Activated CD4-positive, alpha-beta T cell treated with anti-CD3 and anti-CD28 coated beads, Interleukin-2, amount 10 ng/mL, durations not matched to agents 24 days and 14 days (primary cell): ENCODE results near the gene C19orf44. TPM values are rescaled to one million over a fixed set of nuclear protein-coding genes. Genes with fewer than 3 reads are reported as not detected.
"Not testable (repeated sequence)": the region's sequence is repeated elsewhere in the genome, so short reads cannot be mapped to it uniquely, and the experiment has no call there.

Experiments
- DNase-seq: peaks from one replicate; pipeline ENCODE4 v3.0.0; 2022
- H3K27ac Mint-ChIP-seq: one replicate; pipeline ENCODE4 v1.8.0; 2022; ENCODE audit warnings: mild to moderate bottlenecking, mixed read lengths
- H3K27me3 Mint-ChIP-seq: one replicate; pipeline ENCODE4 v1.8.0; 2022; ENCODE audit warnings: mixed read lengths
- H3K36me3 Mint-ChIP-seq: one replicate; pipeline ENCODE4 v1.8.0; 2022; ENCODE audit warnings: low read depth, mild to moderate bottlenecking, mixed read lengths
- H3K4me1 Mint-ChIP-seq: one replicate; pipeline ENCODE4 v1.8.0; 2021; ENCODE audit warnings: mixed read lengths
- H3K4me3 Mint-ChIP-seq: one replicate; pipeline ENCODE4 v1.8.0; 2022; ENCODE audit warnings: mild to moderate bottlenecking, moderate library complexity, mixed read lengths
- H3K9me3 Mint-ChIP-seq: one replicate; pipeline ENCODE4 v1.8.0; 2021; ENCODE audit warnings: mixed read lengths
- intact Hi-C: fragments of 100-400 bp; cut with micrococcal nuclease; formaldehyde crosslinking; loops from one replicate; pipeline ENCODE4 v1.15.1; 2023
- total RNA-seq: library from RNA; stranded (reverse); gene quantifications from 2 replicates; pipeline ENCODE4 v1.2.3, GENCODE V29; 2022

C19orf44 gene
- total RNA-seq = 4.9 and 5.4 TPM in 2 replicates

- peak; percentile 99 for DNase-seq
- Mint-ChIP-seq H3K36me3 (no peaks in the 10 kb centered on the region), H3K9me3 (no peaks in the 10 kb centered on the region), H3K4me1 (peaks cover 14% of the 10 kb centered on the region), H3K27me3 (no peaks in the 10 kb centered on the region), H3K27ac (peak within 1 kb of the TSS; percentile 93), H3K4me3 (peak within 1 kb of the TSS; percentile 96)
- intact Hi-C loops = loop anchor here (1.0 to 2.0 kb wide), 4 partner anchors 24 to 132 kb away; partner anchors contain the start of genes CHERP and MED26
Measured at GRCh38 chr19:16495982-16496612, at the start of gene C19orf44, which contains the start of gene CALR3. Gene C19orf44 (plus strand): TSS chr19:16496394. CDS start chr19:16500793, 4,399 bp downstream. Gene CALR3 (minus strand): TSS chr19:16496167. CDS start chr19:16496129, 38 bp downstream.

GRCh38 chr19:16446724-16447368 lies 49.3 kb upstream of the C19orf44 start:
- Mint-ChIP-seq H3K4me3 (no peak overlapping the region), H3K36me3 (peaks cover 16% of the 10 kb centered on the region), H3K27ac (peak overlapping the region; percentile 50), H3K9me3 (peaks cover 3% of the 10 kb centered on the region), H3K27me3 (no peaks in the 10 kb centered on the region), H3K4me1 (peaks cover 38% of the 10 kb centered on the region)
- peak; percentile 69 for DNase-seq
- intact Hi-C loops = no loop called here

- intact Hi-C loops = not testable (repeated sequence)
- Mint-ChIP-seq H3K36me3 (peaks cover 15% of the 10 kb centered on the region), H3K4me1 (peaks cover 37% of the 10 kb centered on the region)
Measured at GRCh38 chr19:16448872-16449271, 47.3 kb upstream of the C19orf44 start.

GRCh38 chr19:16449330-16449961 lies 46.7 kb upstream of the C19orf44 start:
- intact Hi-C loops = no loop called here
- peaks cover 3% of the 10 kb centered on the region for H3K9me3 Mint-ChIP-seq

More at GRCh38 chr19:16448872-16449271, 47.3 kb upstream of the C19orf44 start:
- H3K4me3 Mint-ChIP-seq = peak overlapping the region; percentile 28
- not testable (repeated sequence) for H3K27me3 Mint-ChIP-seq, H3K9me3 Mint-ChIP-seq, DNase-seq
- H3K27ac Mint-ChIP-seq = peak overlapping the region; percentile 84

GRCh38 chr19:16452325-16452724 lies 43.9 kb upstream of the C19orf44 start:
- Mint-ChIP-seq H3K27ac (no peak overlapping the region), H3K27me3 (no peaks in the 10 kb centered on the region), H3K4me1 (peaks cover 27% of the 10 kb centered on the region), H3K36me3 (peaks cover 15% of the 10 kb centered on the region), H3K4me3 (no peak overlapping the region), H3K9me3 (peaks cover 3% of the 10 kb centered on the region)
- no peak for DNase-seq
- intact Hi-C loops = no loop called here

More at GRCh38 chr19:16449330-16449961, 46.7 kb upstream of the C19orf44 start:
- Mint-ChIP-seq H3K27ac (peak overlapping the region; percentile 84), H3K4me3 (peak overlapping the region; percentile 28), H3K36me3 (peaks cover 16% of the 10 kb centered on the region), H3K27me3 (no peaks in the 10 kb centered on the region), H3K4me1 (peaks cover 35% of the 10 kb centered on the region)
- DNase-seq = peak; percentile 80

- peaks cover 3% of the 10 kb centered on the region for H3K9me3 Mint-ChIP-seq
- DNase-seq = no peak
- H3K4me1 Mint-ChIP-seq = peaks cover 28% of the 10 kb centered on the region
- H3K27me3 Mint-ChIP-seq = no peaks in the 10 kb centered on the region
- no peak overlapping the region for H3K4me3 Mint-ChIP-seq
- H3K27ac Mint-ChIP-seq = no peak overlapping the region
- H3K36me3 Mint-ChIP-seq = peaks cover 10% of the 10 kb centered on the region
- intact Hi-C loops = no loop called here
Measured at GRCh38 chr19:16454351-16454918, 41.8 kb upstream of the C19orf44 start.

GRCh38 chr19:16455489-16455888 lies 40.7 kb upstream of the C19orf44 start:
- no peak overlapping the region for H3K27ac Mint-ChIP-seq

GRCh38 chr19:16456652-16457194 lies 39.5 kb upstream of the C19orf44 start:
- H3K4me3 Mint-ChIP-seq = no peak overlapping the region
- intact Hi-C loops = no loop called here
- H3K27me3 Mint-ChIP-seq = no peaks in the 10 kb centered on the region
- H3K36me3 Mint-ChIP-seq = peaks cover 3% of the 10 kb centered on the region
- no peaks in the 10 kb centered on the region for H3K9me3 Mint-ChIP-seq
- H3K27ac Mint-ChIP-seq = no peak overlapping the region
- no peak for DNase-seq
- H3K4me1 Mint-ChIP-seq = peaks cover 28% of the 10 kb centered on the region

More at GRCh38 chr19:16455489-16455888, 40.7 kb upstream of the C19orf44 start:
- no peak for DNase-seq
- intact Hi-C loops = no loop called here
- H3K9me3 Mint-ChIP-seq = no peaks in the 10 kb centered on the region
- H3K36me3 Mint-ChIP-seq = peaks cover 5% of the 10 kb centered on the region
- peaks cover 25% of the 10 kb centered on the region for H3K4me1 Mint-ChIP-seq
- no peak overlapping the region for H3K4me3 Mint-ChIP-seq
- no peaks in the 10 kb centered on the region for H3K27me3 Mint-ChIP-seq

- Mint-ChIP-seq H3K9me3 (no peaks in the 10 kb centered on the region), H3K4me1 (peaks cover 28% of the 10 kb centered on the region), H3K27me3 (no peaks in the 10 kb centered on the region), H3K4me3 (no peak overlapping the region), H3K36me3 (peaks cover 3% of the 10 kb centered on the region), H3K27ac (no peak overlapping the region)
- DNase-seq = no peak
- intact Hi-C loops = no loop called here
Measured at GRCh38 chr19:16457195-16457953, 38.8 kb upstream of the C19orf44 start.

GRCh38 chr19:16457954-16458331 lies 38.3 kb upstream of the C19orf44 start:
- no peak overlapping the region for H3K4me3 Mint-ChIP-seq
- intact Hi-C loops = no loop called here
- DNase-seq = no peak
- peaks cover 28% of the 10 kb centered on the region for H3K4me1 Mint-ChIP-seq
- H3K9me3 Mint-ChIP-seq = no peaks in the 10 kb centered on the region
- no peak overlapping the region for H3K27ac Mint-ChIP-seq
- H3K36me3 Mint-ChIP-seq = peaks cover 3% of the 10 kb centered on the region
- H3K27me3 Mint-ChIP-seq = no peaks in the 10 kb centered on the region

- H3K27me3 Mint-ChIP-seq = no peaks in the 10 kb centered on the region
- H3K27ac Mint-ChIP-seq = no peak overlapping the region
- intact Hi-C loops = no loop called here
- H3K36me3 Mint-ChIP-seq = peaks cover 7% of the 10 kb centered on the region
- no peak overlapping the region for H3K4me3 Mint-ChIP-seq
- DNase-seq = no peak
- no peaks in the 10 kb centered on the region for H3K9me3 Mint-ChIP-seq
- peaks cover 32% of the 10 kb centered on the region for H3K4me1 Mint-ChIP-seq
Measured at GRCh38 chr19:16458391-16459341, 37.5 kb upstream of the C19orf44 start.

- H3K36me3 Mint-ChIP-seq = peaks cover 4% of the 10 kb centered on the region
- no peak overlapping the region for H3K27ac Mint-ChIP-seq
- H3K4me3 Mint-ChIP-seq = no peak overlapping the region
- DNase-seq = no peak
- peaks cover 32% of the 10 kb centered on the region for H3K4me1 Mint-ChIP-seq
- intact Hi-C loops = no loop called here
- H3K9me3 Mint-ChIP-seq = no peaks in the 10 kb centered on the region
- H3K27me3 Mint-ChIP-seq = no peaks in the 10 kb centered on the region
Measured at GRCh38 chr19:16459680-16460079, 36.5 kb upstream of the C19orf44 start.
